ENCODE measurements around the gene HNRNPA3. TPM values are rescaled to one million over a fixed set of nuclear protein-coding genes. Genes with fewer than 3 reads are reported as not detected.

HNRNPA3 gene
- total RNA-seq, 2 experiments from 2014 or later, result 68.2 to 450 TPM

- peaks cover 38% of the 10 kb centered on the region for H3K4me1 ChIP-seq (ENCODE audit: insufficient read depth, low read length, poor library complexity, severe bottlenecking)
- no peak overlapping the region for H2AFZ ChIP-seq (ENCODE audit: low read length)
- H3K27ac ChIP-seq (ENCODE audit: low read depth, low read length, poor library complexity, severe bottlenecking), result peak overlapping the region; percentile 94
- H3K79me2 ChIP-seq (ENCODE audit: insufficient read depth, low read depth, low read length), result peaks cover 64% of the 10 kb centered on the region
- intact Hi-C loops (cut with micrococcal nuclease; ENCODE audit: unreplicated experiment), result loop anchor here (5.0 to 10.0 kb wide), 2 partner anchors 35 to 1193 kb away; partner anchors contain the start of genes PJVK and PRKRA
- no peaks in the 10 kb centered on the region for H3K9me2 ChIP-seq (ENCODE audit: insufficient read depth, low read length)
- peak overlapping the region; percentile 91 for H3K4me2 ChIP-seq (ENCODE audit: low read length)
- peaks cover 6% of the 10 kb centered on the region; the same call in 1 of the 2 replicates for H3K9me3 ChIP-seq (ENCODE audit: low read length)
- CTCF ChIA-PET (ENCODE audit: unreplicated experiment), result no interaction called here
- no TSS peak for BruUV-seq (replicated peaks)
- peaks cover 37% of the 10 kb centered on the region for H4K20me1 ChIP-seq (ENCODE audit: insufficient read depth, low read length)
- POLR2A ChIA-PET, result interaction anchor here (1.5 to 4.3 kb wide), 3 partner anchors 11 to 50 kb away, joined by 3 to 18 read pairs (median 17); partner anchors contain the start of gene HNRNPA3
- H3K4me3 ChIP-seq (ENCODE audit: low read depth, low read length, poor library complexity, severe bottlenecking), result peak overlapping the region; percentile 78
- peaks cover 46% of the 10 kb centered on the region for H3K36me3 ChIP-seq (ENCODE audit: insufficient read depth, low read length)
- DNase-seq (ENCODE audit: low spot score), result peak; percentile 24
- TF ChIP-seq EZH2phosphoT487 (IDR thresholded peaks at IDR 0.05; ENCODE audit: borderline replicate concordance, low read depth, low read length) (no peak), CTCF (conservative IDR thresholded peaks at IDR 0.05; ENCODE audit: low read length) (no peak)
Measured at GRCh38 chr2:177262092-177262491, 49.5 kb downstream of the HNRNPA3 start.

GRCh38 chr2:177262958-177263450 lies 50.4 kb downstream of the HNRNPA3 start:
- intact Hi-C loops (cut with micrococcal nuclease; ENCODE audit: unreplicated experiment), result loop anchor here (1.0 to 10.0 kb wide), 5 partner anchors 33 to 1192 kb away; partner anchors contain the start of genes HNRNPA3, PJVK and PRKRA
- peaks cover 3% of the 10 kb centered on the region; the same call in 1 of the 2 replicates for H3K9me3 ChIP-seq (ENCODE audit: low read length)
- DNase-seq (ENCODE audit: low spot score), result no peak
- peaks cover 38% of the 10 kb centered on the region for H3K4me1 ChIP-seq (ENCODE audit: insufficient read depth, low read length, poor library complexity, severe bottlenecking)
- BruUV-seq (replicated peaks), result no TSS peak
- peaks cover 54% of the 10 kb centered on the region for H3K79me2 ChIP-seq (ENCODE audit: insufficient read depth, low read depth, low read length)
- TF ChIP-seq EZH2phosphoT487 (IDR thresholded peaks at IDR 0.05; ENCODE audit: borderline replicate concordance, low read depth, low read length) (no peak), CTCF (conservative IDR thresholded peaks at IDR 0.05; ENCODE audit: low read length) (no peak)
- ChIA-PET CTCF (ENCODE audit: unreplicated experiment) (interaction anchor here (0.8 to 1.7 kb wide), 3 partner anchors 8 to 98 kb away, joined by 3 to 4 read pairs (median 4); no protein-coding TSS in a partner anchor), POLR2A (interaction anchor here (0.7 to 5.2 kb wide), 9 partner anchors 8 to 98 kb away, joined by 3 to 52 read pairs (median 4); partner anchors contain the start of gene HNRNPA3)
- H3K4me2 ChIP-seq (ENCODE audit: low read length), result peak overlapping the region; percentile 91
- H3K36me3 ChIP-seq (ENCODE audit: insufficient read depth, low read length), result peaks cover 37% of the 10 kb centered on the region
- H3K9me2 ChIP-seq (ENCODE audit: insufficient read depth, low read length), result no peaks in the 10 kb centered on the region
- H2AFZ ChIP-seq (ENCODE audit: low read length), result no peak overlapping the region
- peak overlapping the region; percentile 78 for H3K4me3 ChIP-seq (ENCODE audit: low read depth, low read length, poor library complexity, severe bottlenecking)
- H4K20me1 ChIP-seq (ENCODE audit: insufficient read depth, low read length), result peaks cover 28% of the 10 kb centered on the region
- peak overlapping the region; percentile 94 for H3K27ac ChIP-seq (ENCODE audit: low read depth, low read length, poor library complexity, severe bottlenecking)

Data from OCI-LY7 (cell line).